ENCODE results near the gene POU2AF1. TPM values are rescaled to one million over a fixed set of nuclear protein-coding genes. Genes with fewer than 3 reads are reported as not detected.

The POU2AF1 gene
- total RNA-seq, 1 donor from 2014 or later: not detected

DNA sequence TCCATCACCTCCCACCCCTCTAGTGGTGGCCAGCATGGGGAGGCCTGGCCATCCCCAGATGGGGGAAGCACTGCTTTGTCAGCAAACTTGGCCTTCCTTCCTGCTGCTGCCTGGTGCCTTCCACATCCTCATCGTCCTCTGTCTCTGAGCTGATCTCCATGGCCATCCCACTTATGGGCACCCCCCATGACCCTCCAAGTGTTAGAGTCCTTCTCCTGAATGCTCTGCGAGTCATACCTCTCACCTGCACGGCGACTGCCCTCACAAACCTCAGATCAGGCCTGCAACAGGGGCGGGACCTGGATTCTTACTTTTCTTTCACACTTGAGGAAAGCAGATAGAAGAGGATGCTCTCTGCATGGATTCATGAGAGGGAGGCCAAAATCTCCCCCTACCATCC is 24.0 kb downstream of the POU2AF1 start:
- Histone ChIP-seq H3K9me3 (no peaks in the 10 kb centered on the region), H3K27me3 (no peaks in the 10 kb centered on the region), H3K27ac (no peak overlapping the region), H3K4me1 (peaks cover 3% of the 10 kb centered on the region), H3K4me3 (no peak overlapping the region), H3K36me3 (no peaks in the 10 kb centered on the region)
- intact Hi-C loops (cut with DNase I): no loop called here
- TF ChIP-seq POLR2A (IDR thresholded peaks at IDR 0.05) (no peak), POLR2AphosphoS5 (IDR thresholded peaks at IDR 0.05; ENCODE audit: insufficient read depth in 1 of 2, low read depth in 1 of 2) (no peak)
- TF ChIP-seq, protein P1, sequence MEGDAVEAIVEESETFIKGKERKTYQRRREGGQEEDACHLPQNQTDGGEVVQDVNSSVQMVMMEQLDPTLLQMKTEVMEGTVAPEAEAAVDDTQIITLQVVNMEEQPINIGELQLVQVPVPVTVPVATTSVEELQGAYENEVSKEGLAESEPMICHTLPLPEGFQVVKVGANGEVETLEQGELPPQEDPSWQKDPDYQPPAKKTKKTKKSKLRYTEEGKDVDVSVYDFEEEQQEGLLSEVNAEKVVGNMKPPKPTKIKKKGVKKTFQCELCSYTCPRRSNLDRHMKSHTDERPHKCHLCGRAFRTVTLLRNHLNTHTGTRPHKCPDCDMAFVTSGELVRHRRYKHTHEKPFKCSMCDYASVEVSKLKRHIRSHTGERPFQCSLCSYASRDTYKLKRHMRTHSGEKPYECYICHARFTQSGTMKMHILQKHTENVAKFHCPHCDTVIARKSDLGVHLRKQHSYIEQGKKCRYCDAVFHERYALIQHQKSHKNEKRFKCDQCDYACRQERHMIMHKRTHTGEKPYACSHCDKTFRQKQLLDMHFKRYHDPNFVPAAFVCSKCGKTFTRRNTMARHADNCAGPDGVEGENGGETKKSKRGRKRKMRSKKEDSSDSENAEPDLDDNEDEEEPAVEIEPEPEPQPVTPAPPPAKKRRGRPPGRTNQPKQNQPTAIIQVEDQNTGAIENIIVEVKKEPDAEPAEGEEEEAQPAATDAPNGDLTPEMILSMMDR (IDR thresholded peaks at IDR 0.05): no peak
- DNase-seq (ENCODE audit: extremely low spot score in 2 of 2): no peak

DNA sequence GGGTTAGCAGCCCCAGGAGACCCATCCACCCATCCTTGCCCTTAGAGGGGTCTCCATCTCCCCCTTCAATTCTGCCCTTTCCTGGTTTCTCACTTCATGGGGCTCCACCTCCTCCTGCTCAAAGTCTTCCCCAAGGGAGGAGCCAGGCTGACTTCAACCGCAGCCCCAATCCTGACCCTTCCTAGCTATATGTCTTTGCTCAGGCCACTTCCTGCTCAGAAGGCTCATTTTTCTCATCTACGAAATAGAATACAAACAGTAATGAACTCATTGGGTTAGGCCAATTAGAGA is 24.5 kb downstream of the POU2AF1 start:
- Histone ChIP-seq H3K4me1 (peaks cover 3% of the 10 kb centered on the region), H3K9me3 (no peaks in the 10 kb centered on the region), H3K4me3 (no peak overlapping the region), H3K27me3 (no peaks in the 10 kb centered on the region), H3K36me3 (no peaks in the 10 kb centered on the region), H3K27ac (no peak overlapping the region)
- TF ChIP-seq, protein P1 (IDR thresholded peaks at IDR 0.05): no peak
- TF ChIP-seq POLR2AphosphoS5 (IDR thresholded peaks at IDR 0.05; ENCODE audit: insufficient read depth in 1 of 2, low read depth in 1 of 2) (no peak), POLR2A (IDR thresholded peaks at IDR 0.05) (no peak)
- peak in 1 of 2 donors; percentile 83 for DNase-seq (ENCODE audit: extremely low spot score in 2 of 2)
- intact Hi-C loops (cut with DNase I): no loop called here

DNA sequence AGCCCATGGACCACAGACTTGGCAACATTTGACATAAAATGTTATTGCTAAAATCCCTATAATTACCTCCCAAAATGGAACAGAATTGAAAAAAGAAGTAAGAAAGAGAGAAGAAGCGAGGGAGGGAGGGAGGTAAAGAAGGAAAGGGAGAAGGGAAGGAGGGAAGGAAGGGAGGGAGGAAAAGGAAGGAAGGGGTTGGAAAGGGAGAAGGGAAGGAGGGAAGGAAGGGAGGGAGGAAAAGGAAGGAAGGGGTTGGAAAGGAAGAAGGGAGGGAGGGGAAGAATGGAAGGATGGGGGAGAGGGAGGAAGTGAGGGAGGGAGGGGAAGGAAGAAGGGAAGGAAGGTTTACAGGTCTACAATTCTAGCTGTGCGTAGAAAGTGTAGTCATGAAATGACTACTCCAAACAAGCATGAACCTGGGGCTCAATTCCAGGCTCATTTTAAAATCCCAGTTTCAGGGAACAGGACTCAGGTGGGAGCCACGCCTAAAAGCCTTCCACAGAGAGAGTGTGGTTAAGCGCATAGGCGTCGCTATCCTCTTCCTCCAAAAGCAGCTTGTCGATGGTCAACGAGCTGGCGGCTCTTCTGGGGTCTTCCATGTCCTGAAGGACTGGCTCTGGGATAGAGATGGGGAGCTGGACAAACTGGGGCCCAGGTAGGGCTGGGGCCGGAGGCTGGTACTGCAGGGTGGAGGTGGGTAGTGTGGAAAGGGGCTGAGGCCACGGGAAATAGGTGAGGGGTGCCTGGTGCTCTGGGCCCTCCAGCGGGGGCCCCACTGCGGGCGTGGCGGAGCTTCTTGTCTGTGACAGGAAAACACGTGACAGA is 25.1 kb downstream of the POU2AF1 start:
- H3K4me1 ChIP-seq: peaks cover 3% of the 10 kb centered on the region
- H3K27ac ChIP-seq: no peak overlapping the region
- intact Hi-C loops (cut with DNase I): no loop called here
- TF ChIP-seq POLR2AphosphoS5 (IDR thresholded peaks at IDR 0.05; ENCODE audit: insufficient read depth in 1 of 2, low read depth in 1 of 2) (no peak), POLR2A (IDR thresholded peaks at IDR 0.05) (no peak)
- TF ChIP-seq, protein P1 (IDR thresholded peaks at IDR 0.05): no peak
- no peaks in the 10 kb centered on the region for H3K9me3 ChIP-seq
- no peak for DNase-seq (ENCODE audit: extremely low spot score in 2 of 2)
- H3K36me3 ChIP-seq: no peaks in the 10 kb centered on the region
- no peak overlapping the region for H3K4me3 ChIP-seq
- no peaks in the 10 kb centered on the region for H3K27me3 ChIP-seq

DNA sequence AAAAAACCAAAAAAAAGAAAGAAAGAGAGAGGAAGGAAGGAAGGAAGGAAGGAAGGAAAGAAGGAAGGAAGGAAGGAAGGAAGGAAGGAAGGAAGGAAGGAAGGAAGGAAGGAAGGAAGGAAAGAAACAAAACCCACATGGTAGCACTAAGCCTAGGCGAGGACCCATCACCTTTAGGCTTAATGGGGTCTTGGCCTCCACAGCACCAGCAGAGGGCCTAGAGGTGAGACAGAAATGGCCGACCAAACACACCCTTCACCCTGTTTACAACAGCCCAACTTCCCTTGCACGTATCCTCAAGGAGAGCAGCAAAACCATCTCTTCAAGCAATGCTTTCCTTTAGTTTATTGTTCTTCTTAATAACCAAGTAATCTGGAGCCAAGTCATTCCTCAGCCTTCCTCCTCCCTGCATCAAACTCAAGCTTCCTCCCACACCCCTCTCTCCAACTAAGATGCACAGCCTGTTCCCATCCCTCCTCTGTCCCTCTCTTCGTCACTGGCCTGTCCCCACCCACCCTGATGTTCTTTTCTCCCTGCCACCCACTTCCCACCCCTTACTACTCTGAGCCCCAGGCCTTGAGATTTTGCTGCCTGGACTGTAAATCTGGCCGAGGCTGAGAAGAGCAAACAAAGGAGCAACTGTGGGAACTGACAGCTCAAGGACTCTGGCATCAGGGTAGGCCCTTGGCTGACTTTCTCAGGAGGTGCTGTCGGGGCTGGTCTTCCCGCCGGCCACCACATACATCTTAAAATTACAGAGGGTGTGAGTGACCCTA is 26.0 kb downstream of the POU2AF1 start:
- intact Hi-C loops (cut with DNase I): no loop called here
- no peak overlapping the region for H3K4me3 ChIP-seq
- no peak for TF ChIP-seq POLR2A (IDR thresholded peaks at IDR 0.05)
- TF ChIP-seq, protein P1 (IDR thresholded peaks at IDR 0.05): no peak
- TF ChIP-seq POLR2AphosphoS5 (IDR thresholded peaks at IDR 0.05; ENCODE audit: insufficient read depth in 1 of 2, low read depth in 1 of 2): no peak
- H3K9me3 ChIP-seq: no peaks in the 10 kb centered on the region
- H3K4me1 ChIP-seq: peaks cover 3% of the 10 kb centered on the region
- no peak overlapping the region for H3K27ac ChIP-seq
- DNase-seq (ENCODE audit: extremely low spot score in 2 of 2): peak in 1 of 2 donors; percentile 67
- no peaks in the 10 kb centered on the region for H3K27me3 ChIP-seq
- H3K36me3 ChIP-seq: no peaks in the 10 kb centered on the region

Measured in vagina (tissue), 2 donors.